Parietal lobe (tissue), 2 donors: ENCODE results near the gene ZNF688. TPM values are rescaled to one million over a fixed set of nuclear protein-coding genes. Genes with fewer than 3 reads are reported as not detected.

Source experiments
- small RNA-seq: library from RNA; depleted of rRNA; stranded (forward); fragments of <200 nt; gene quantifications from one replicate; pipeline ENCODE3, GENCODE V24; 2014; ENCODE audit warnings: low replicate concordance
- total RNA-seq: library from RNA; depleted of rRNA; stranded (reverse); fragments of >200 nt; gene quantifications from one replicate; pipeline ENCODE4 v1.2.3, GENCODE V29; 2014

The ZNF688 gene
- total RNA-seq, result 11.3 TPM

DNA sequence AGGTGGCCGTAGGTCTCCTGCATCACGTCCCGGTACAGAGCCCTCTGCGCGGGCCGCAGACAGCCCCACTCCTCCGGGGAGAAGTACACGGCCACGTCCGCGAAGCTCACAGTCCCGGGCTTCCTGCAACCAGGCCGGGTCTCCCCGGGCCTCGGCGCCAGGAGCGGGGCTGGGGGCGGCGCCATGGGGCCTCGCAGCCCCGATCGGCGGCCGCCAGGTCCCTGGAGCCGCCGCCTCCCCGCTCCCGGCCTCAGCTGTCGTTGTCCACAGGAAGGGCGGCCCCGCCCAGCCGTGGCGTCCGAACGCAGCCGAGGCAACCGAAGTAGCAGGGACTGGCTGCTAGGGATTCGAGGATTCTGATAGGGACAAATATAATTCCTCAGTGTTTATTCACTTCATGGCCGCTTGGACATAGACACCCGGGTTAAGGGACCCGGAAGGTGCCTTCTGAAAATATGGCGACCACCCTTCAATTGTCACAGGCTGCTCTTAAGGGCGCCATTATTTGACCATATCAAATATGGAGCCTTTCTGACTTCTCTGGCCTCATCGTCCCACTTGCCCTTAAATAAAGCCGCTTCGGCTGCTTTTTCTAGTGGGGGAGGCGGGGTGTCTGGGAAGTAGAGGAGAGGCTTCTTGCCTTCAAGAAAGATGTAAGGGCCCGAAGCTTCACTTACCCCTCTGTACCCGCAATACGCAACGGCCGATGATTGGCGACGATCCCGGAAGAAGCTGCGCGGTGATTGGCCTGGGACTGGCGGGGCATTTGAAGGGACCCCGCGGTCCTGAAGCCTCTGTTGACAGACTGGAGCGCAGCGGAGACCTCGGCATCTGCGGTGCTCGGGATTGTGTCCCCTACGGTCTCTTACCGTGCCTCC, at the start of gene ZNF688:
TSS of gene ZNF688 (minus strand) at position 270 of the 878 bp plus-strand sequence. CDS start at position 185, 85 bp downstream.

DNA sequence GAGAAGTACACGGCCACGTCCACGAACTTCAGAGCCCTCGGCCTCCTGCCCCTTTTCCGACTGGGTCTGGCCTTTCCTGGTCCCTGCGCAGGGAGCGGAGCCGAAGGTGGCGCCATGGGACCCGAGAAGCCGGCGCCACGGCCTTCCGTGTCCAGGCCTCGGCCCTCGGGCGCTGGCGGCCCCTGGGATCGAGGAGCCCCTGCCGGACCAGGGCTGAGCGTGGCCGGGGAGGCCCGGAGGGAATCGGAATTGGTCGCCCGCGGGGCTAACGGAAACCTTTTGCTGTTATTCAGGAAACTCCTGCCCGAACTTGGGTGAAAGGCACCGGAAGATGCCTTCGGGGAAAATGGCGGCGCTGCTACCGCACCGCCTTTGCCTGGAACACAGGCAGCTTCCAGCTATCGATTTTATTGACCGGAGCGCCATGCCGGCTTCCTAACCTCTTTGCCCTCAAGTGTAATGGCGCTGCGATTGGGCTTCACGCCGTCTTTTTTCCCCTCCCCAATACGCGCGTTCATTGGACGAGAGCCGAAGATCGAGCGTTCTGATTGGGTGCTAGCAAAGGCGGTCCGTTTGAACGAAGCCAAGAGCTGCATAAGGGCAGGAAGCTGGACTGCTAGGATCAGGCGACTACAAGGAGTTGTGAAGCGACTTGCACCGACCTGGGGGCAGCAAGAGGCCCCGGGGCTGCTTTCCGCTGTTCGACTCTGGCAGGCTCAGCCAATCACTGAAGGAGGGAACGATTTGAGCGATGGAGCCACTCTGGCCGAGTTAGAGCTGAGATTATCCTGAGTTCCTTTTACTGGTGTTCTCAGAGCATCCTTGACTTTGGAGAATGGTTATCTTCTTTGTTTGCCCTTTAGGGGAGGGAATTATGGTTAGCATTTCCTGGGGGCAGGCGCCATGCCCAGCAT, 38.7 kb upstream of the ZNF688 start, which contains the start of gene ZNF689:
TSS of gene ZNF689 (minus strand) at position 464 of the 914 bp plus-strand sequence. CDS start at position 116, 348 bp downstream.

DNA sequence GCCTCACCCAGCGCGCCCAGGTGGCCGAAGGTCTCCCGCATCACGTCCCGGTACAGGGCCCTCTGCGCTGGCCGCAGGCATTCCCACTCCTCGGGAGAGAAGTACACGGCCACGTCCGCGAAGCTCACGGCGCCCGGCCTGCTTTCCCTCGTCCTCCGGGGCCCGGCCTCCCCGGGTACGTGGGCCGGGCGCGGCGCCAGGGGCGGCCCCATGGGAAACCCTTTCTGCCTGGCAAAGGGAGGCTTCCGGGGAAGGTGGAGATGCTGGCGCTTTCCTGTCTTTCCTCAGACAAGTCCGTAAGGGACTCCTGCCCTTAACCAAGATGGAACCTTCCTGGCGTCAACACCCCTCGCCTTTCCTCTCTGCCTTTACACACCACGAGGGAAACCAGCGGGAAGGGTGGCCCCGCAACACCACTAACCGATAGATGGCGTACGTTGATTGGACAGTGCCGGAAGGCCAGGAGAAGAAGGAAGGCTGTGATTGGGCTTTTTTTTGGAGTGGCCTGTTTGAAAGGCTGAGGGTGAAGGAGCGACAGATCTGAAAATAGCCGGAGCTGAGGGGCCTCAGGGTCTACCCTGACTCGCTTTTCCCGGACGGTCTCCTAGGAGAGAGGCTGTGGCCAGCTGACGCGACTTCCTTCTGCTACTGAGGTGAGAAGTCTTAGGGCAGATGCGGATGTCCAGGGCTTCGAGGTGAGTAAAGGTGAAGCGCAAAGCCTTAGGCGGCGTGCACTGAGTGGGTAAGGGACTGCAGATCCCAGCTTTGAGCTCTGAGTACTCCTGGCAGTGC, 14.1 kb upstream of the ZNF688 start, which contains the start of gene ZNF785:
TSS of gene ZNF785 (minus strand) at position 298 of the 792 bp plus-strand sequence. CDS start at position 212, 86 bp downstream.

DNA sequence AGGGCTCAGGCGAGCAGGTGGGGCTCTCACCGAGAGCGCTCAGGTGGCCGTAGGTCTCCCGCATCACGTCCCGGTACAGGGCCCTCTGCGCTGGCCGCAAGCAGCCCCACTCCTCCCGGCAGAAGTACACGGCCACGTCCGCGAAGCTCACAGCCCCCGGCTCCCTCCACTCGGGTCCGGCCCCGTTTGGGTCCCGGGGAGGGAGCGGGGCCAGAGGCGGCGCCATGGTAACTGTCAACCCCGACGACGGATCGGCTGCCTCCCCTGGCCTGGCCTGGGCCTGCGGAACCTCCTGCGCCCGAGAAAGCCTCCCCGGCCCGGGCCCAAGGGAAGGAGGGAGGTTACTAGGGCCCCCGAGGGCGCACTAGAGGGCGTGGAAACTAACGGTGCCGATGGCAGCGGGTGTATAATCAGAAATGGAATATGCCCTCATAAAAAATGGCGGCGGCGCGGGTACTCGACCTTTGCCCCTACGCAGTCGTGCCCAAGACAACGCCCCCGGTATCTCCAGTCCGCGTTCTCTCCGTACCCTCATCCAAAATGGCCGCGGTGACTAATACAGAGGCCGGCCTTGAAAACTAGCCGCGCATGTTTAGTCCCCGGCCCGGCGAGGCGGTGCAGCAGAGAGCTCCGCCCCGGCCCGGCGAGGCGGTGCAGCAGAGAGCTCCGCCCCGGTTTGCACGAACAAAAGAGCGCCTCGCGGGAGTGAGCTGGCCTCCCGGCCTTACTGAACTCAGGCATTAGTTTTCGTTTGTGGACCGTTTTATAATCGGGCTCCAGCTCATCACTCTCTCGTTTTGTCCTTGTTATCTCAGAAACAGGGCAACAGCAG, 13.3 kb downstream of the ZNF688 start, which contains the start of gene ZNF764:
TSS of gene ZNF764 (minus strand) at position 418 of the 832 bp plus-strand sequence. CDS start at position 226, 192 bp downstream.

DNA sequence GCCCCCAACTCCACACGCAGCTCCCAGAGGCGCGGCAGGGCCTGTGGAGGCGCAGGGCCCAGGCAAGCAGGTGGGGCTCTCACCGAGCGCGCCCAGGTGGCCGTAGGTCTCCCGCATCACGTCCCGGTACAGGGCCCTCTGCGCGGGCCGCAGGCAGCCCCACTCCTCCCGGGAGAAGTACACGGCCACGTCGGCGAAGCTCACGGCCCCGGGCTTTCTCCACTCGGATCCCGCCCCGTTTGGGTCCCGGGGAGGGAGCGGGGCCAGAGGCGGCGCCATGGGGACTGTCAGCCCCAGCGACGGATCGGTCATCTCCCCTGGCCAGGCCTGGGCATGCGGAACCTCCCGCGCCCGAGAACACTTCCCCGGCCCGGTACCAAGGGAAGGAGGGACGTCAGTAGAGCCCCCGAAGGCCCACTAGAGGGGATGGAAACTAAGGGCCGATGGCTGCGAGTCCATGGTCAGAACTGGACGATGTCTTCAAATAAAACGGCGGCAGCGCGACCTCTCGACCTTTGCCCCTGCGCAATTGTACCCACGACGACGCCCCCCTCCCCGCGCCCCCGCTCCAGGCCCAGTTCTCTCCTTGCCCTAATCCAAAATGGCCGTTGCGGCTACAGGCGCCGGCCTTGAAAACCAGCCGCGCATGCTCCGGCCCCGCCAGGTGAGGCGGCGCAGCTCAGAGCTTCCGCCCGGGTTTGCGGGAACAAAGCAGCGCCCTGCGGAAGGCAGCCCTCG, 37.0 kb downstream of the ZNF688 start, which contains the start of gene ZNF747:
TSS of gene ZNF747 (minus strand) at position 491 of the 738 bp plus-strand sequence. CDS start at position 312, 179 bp downstream.

DNA sequence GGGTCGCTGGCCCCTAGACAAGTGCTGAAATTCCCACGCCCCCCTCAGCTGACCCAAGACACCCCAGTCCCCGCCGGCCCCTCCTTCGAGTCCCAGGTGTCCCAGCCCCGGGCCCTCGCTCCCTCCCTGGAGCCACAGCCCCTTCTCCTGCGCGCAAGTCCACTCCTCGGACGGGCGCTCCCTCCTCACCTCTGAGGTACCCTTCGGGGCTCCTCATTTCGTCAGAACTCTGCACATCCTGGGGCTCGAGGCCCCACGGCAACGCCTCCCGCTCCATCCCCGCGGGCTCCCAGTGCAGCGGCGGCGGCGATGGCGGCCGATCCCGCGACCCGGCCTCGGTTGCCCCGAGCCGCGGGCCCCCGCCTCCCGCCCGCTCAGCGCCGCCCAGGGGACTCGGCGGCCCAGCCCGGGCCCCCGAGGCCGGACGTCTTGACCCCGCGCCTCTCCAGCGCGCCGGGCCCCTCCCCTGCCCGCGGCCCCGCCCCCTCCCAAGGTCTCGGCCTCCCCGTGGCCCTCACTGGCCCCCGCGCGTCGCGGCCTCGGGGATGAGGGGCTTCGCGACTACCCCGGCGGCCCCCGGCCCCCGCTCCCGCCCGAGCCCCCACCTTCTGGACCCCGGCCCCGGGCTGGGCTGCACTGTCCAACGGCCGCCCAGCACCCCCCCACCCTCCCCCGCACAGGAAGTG, 45.2 kb downstream of the ZNF688 start, which contains the start of gene ZNF768:
TSS of gene ZNF768 (minus strand) at position 430 of the 686 bp plus-strand sequence. CDS start at position 277, 153 bp downstream.

Small RNA genes lying within 50 kb of the gene (small RNA-seq; reads per million reads assigned to genes)
- not detected for gene AC093249.4

Other genes with a start within 250 kb of the ZNF688 start
- 42.9 TPM for gene CD2BP2, start 216.4 kb downstream of the ZNF688 start, total RNA-seq
- gene TBC1D10B, start 201.2 kb downstream of the ZNF688 start, total RNA-seq, result 33.2 TPM
- gene MYL11, start 196.9 kb downstream of the ZNF688 start, total RNA-seq, result not detected
- gene SEPTIN1, start 189.2 kb downstream of the ZNF688 start, total RNA-seq, result 0.94 TPM
- gene ZNF48, start 176.3 kb downstream of the ZNF688 start, total RNA-seq, result 31.0 TPM
- gene ZNF771, start 164.1 kb downstream of the ZNF688 start, total RNA-seq, result 11.6 TPM
- gene DCTPP1, start 141.7 kb downstream of the ZNF688 start, total RNA-seq, result 16.3 TPM
- gene SEPHS2, start 125.8 kb downstream of the ZNF688 start, total RNA-seq, result 8.1 TPM
- gene ITGAL, start 99.0 kb downstream of the ZNF688 start, total RNA-seq, result 1.3 TPM
- gene ZNF768, start 45.1 kb downstream of the ZNF688 start, total RNA-seq, result 20.0 TPM
- gene ZNF747, start 36.9 kb downstream of the ZNF688 start, total RNA-seq, result 13.5 TPM
- gene ZNF764, start 13.3 kb downstream of the ZNF688 start, total RNA-seq, result 13.8 TPM
- gene ZNF785, start 14.0 kb upstream of the ZNF688 start, total RNA-seq, result 33.2 TPM
- gene ZNF689, start 38.7 kb upstream of the ZNF688 start, total RNA-seq, result 11.0 TPM
- 16.3 TPM for gene PRR14, start 79.2 kb upstream of the ZNF688 start, total RNA-seq
- 26.0 TPM for gene FBRS, start 86.7 kb upstream of the ZNF688 start, total RNA-seq
- gene SRCAP, start 127.5 kb upstream of the ZNF688 start, total RNA-seq, result 47.3 TPM
- gene PHKG2, start 176.7 kb upstream of the ZNF688 start, total RNA-seq, result 12.8 TPM
- gene CFAP119, start 190.3 kb upstream of the ZNF688 start, total RNA-seq, result 5.3 TPM
- gene RNF40, start 190.6 kb upstream of the ZNF688 start, total RNA-seq, result 124 TPM
- gene ZNF629, start 215.5 kb upstream of the ZNF688 start, total RNA-seq, result 18.8 TPM